Gastrocnemius medialis (tissue), 4 donors: ENCODE data around the gene PDYN. TPM values are rescaled to one million over a fixed set of nuclear protein-coding genes. Genes with fewer than 3 reads are reported as not detected.

Experiments used
- ATAC-seq, 2 donors: fragments of 150-250 bp; one replicate each; pipeline ENCODE4 v1.9.1; 2016
- DNase-seq, 2 donors: peaks; one replicate each; pipeline ENCODE4 v3.0.0-alpha.2; 2019
- H3K27ac ChIP-seq, 4 donors: fragments of 200-600 bp; sonication (generic); 1 replicate in 1 of 4; 2 replicates in 3 of 4; pipeline ENCODE4 v1.5.1; 2016 to 2018; ENCODE audit warnings: mild to moderate bottlenecking in 2 of 4, moderate library complexity in 1 of 4
- H3K27me3 ChIP-seq, 3 donors: fragments of 200-600 bp; sonication (generic) in 2 of 3; 1 replicate in 1 of 3; 2 replicates in 2 of 3; pipeline versions ENCODE4 v1.5.1 to v1.6.0; 2016 to 2019; ENCODE audit warnings: mild to moderate bottlenecking in 1 of 3, moderate library complexity in 1 of 3
- H3K36me3 ChIP-seq, 2 donors: fragments of 200-600 bp; sonication (generic) in 1 of 2; one replicate each; pipeline ENCODE4 v1.5.1; 2017 to 2018
- H3K4me1 ChIP-seq, 2 donors: fragments of 200-600 bp; sonication (generic) in 1 of 2; one replicate each; pipeline ENCODE4 v1.5.1; 2016 to 2017; ENCODE audit warnings: mild to moderate bottlenecking in 2 of 2
- H3K4me3 ChIP-seq, 4 donors: fragments of 200-600 bp; sonication (generic) in 3 of 4; 1 replicate in 1 of 4; 2 replicates in 3 of 4; pipeline ENCODE4 v1.5.1; 2016 to 2019; ENCODE audit warnings: mild to moderate bottlenecking in 2 of 4
- H3K9me3 ChIP-seq, 3 donors: fragments of 200-600 bp; sonication (generic) in 2 of 3; 1 replicate in 1 of 3; 2 replicates in 2 of 3; pipeline ENCODE4 v1.5.1; 2016 to 2019
- CTCF ChIP-seq, 5 experiments: fragments of 450-650 bp in 3 of 5; fragments of 200-600 bp in 2 of 5; sonication (generic) in 2 of 5; IDR thresholded peaks in 4 of 5; conservative IDR thresholded peaks in 1 of 5; 1 replicate in 4 of 5; 2 replicates in 1 of 5; pipeline ENCODE4 v1.5.1; 2016 to 2019; ENCODE audit warnings: antibody characterized with exemption in 5 of 5, mild to moderate bottlenecking in 3 of 5, moderate library complexity in 3 of 5
- POLR2A ChIP-seq, 2 donors: fragments of 450-650 bp; IDR thresholded peaks; one replicate each; pipeline ENCODE4 v1.6.1; 2017; ENCODE audit warnings: antibody characterized with exemption in 2 of 2, mild to moderate bottlenecking in 2 of 2, moderate library complexity in 2 of 2
- in situ Hi-C, 4 donors: fragments of 200-750 bp; cut with MboI; loops; one replicate each; pipeline versions ENCODE4 v1.15.0 to v1.8.0; 2017; ENCODE audit warnings: low sequenced_read_pairs in 4 of 4
- intact Hi-C: fragments of 100-400 bp; cut with DNase I; formaldehyde crosslinking; loops from one replicate; pipeline ENCODE4 v1.15.1; 2023; ENCODE audit warnings: low total_unique reads
- total RNA-seq, 4 donors: library from RNA; depleted of rRNA; stranded (reverse); fragments of >200 nt; gene quantifications; one replicate each; pipeline versions ENCODE4 v1.1.0 to v1.2.3, GENCODE V29; 2016

PDYN gene
- total RNA-seq, 4 donors from 2014 or later: not detected

DNA sequence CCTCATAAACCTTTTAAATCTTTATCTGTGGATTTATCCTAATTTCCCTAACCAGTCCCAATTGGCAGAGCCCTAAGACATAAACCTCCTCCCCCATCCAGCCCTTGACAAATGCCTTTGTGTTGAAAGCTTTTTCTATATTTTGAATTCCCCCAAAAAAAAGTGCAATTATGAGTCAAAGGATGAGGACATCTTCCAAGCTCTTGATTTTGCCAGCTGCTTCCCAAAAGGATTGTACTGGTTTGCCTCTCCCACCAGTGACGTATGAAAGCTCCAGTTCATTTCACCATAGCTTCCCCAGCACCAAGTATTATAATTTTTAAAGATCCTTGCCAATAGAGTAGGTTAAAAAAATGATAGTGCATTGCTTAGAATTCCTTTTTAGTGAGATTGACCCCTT is 59.7 kb downstream of the PDYN start:
- in situ Hi-C loops (loop anchor here in 1 of 4 donors (25.0 kb wide), 1 partner anchor 122 kb away; no protein-coding TSS in a partner anchor), intact Hi-C loops (loop anchor here (2.0 kb wide), 1 partner anchor 39 kb away; the partner anchor contains the start of gene SIRPA)
- Histone ChIP-seq H3K4me1 (peaks cover 0 to 26% of the 10 kb centered on the region in 2 donors), H3K27ac (peak overlapping the region; percentile 28 to 60 (median 51)), H3K4me3 (no peak overlapping the region), H3K9me3 (no peaks in the 10 kb centered on the region), H3K36me3 (peaks cover 0 to 5% of the 10 kb centered on the region in 2 donors), H3K27me3 (no peaks in the 10 kb centered on the region)
- peak; percentile 55 for ATAC-seq
- DNase-seq: no peak
- TF ChIP-seq POLR2A (IDR thresholded peaks at IDR 0.05) (no peak), CTCF (IDR thresholded peaks at IDR 0.05 in 4 of 5, conservative IDR thresholded peaks at IDR 0.05 in 1 of 5) (no peak)

GRCh38 chr20:1933465-1933870 is 60.4 kb downstream of the PDYN start:
- H3K27ac ChIP-seq: peak overlapping the region in 1 of 4 donors; percentile 35
- intact Hi-C loops: no loop called here

DNA sequence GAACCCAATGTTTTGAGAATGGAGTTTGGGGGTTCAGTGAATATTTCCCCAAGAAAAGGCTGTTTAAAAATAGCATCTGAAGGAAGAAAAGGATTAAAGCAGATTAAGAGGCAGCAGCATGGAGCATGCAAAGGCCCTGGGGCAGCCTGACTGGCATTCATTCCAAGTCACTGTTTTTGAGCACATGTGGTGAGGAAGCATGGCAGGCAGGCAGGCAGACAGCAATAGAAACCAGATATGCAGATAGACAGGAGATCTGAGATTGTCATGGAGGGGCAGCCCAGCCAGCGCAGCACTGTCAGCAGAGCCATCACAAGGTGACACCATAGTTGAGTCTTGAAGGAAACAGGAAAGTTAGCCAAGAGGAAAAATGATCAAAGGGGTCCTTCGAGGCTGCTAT is 60.9 kb downstream of the PDYN start:
- peak overlapping the region in 1 of 4 donors; percentile 35 for H3K27ac ChIP-seq
- ATAC-seq (no peak), DNase-seq (no peak)
- peaks cover 0 to 26% of the 10 kb centered on the region in 2 donors for H3K4me1 ChIP-seq
- peaks cover 0 to 5% of the 10 kb centered on the region in 2 donors for H3K36me3 ChIP-seq
- TF ChIP-seq CTCF (IDR thresholded peaks at IDR 0.05 in 4 of 5, conservative IDR thresholded peaks at IDR 0.05 in 1 of 5): no peak
- TF ChIP-seq POLR2A (IDR thresholded peaks at IDR 0.05): no peak
- no peaks in the 10 kb centered on the region for H3K9me3 ChIP-seq
- in situ Hi-C loops: loop anchor here in 1 of 4 donors (25.0 kb wide), 1 partner anchor 121 kb away; no protein-coding TSS in a partner anchor
- no peaks in the 10 kb centered on the region for H3K27me3 ChIP-seq
- H3K4me3 ChIP-seq: no peak overlapping the region
- intact Hi-C loops: no loop called here

More at GRCh38 chr20:1933465-1933870, 60.4 kb downstream of the PDYN start:
- H3K27me3 ChIP-seq: no peaks in the 10 kb centered on the region
- no peaks in the 10 kb centered on the region for H3K9me3 ChIP-seq
- no peak for TF ChIP-seq CTCF (IDR thresholded peaks at IDR 0.05 in 4 of 5, conservative IDR thresholded peaks at IDR 0.05 in 1 of 5)
- TF ChIP-seq POLR2A (IDR thresholded peaks at IDR 0.05): no peak
- peaks cover 0 to 5% of the 10 kb centered on the region in 2 donors for H3K36me3 ChIP-seq
- H3K4me1 ChIP-seq: peaks cover 0 to 26% of the 10 kb centered on the region in 2 donors
- DNase-seq: peak in 1 of 2 donors; percentile 54
- no peak overlapping the region for H3K4me3 ChIP-seq
- peak; percentile 7 to 29 for ATAC-seq
- in situ Hi-C loops: loop anchor here in 1 of 4 donors (25.0 kb wide), 1 partner anchor 121 kb away; no protein-coding TSS in a partner anchor

- Histone ChIP-seq H3K9me3 (no peaks in the 10 kb centered on the region), H3K27me3 (no peaks in the 10 kb centered on the region), H3K36me3 (no peaks in the 10 kb centered on the region), H3K4me3 (no peak overlapping the region), H3K4me1 (peaks cover 0 to 26% of the 10 kb centered on the region in 2 donors), H3K27ac (no peak overlapping the region)
- in situ Hi-C loops: loop anchor here in 1 of 4 donors (25.0 kb wide), 1 partner anchor 120 kb away; no protein-coding TSS in a partner anchor
- no peak for ATAC-seq
- DNase-seq: no peak
- TF ChIP-seq POLR2A (IDR thresholded peaks at IDR 0.05): no peak
- no peak for TF ChIP-seq CTCF (IDR thresholded peaks at IDR 0.05 in 4 of 5, conservative IDR thresholded peaks at IDR 0.05 in 1 of 5)
- intact Hi-C loops: no loop called here
These were observed 62.0 kb downstream of the PDYN start for GRCh38 chr20:1931830-1932229.
